GM18511 (cell line): ENCODE data around the gene RAMACL.

Experiments
- ATAC-seq: cut with Tn5 transposase; IDR thresholded peaks from one replicate; pipeline ENCODE4 v1.9.1; 2021; ENCODE audit warnings: mild to moderate bottlenecking, moderate library complexity; ENCODE audit not compliant: unreplicated experiment

The RAMACL gene

DNA sequence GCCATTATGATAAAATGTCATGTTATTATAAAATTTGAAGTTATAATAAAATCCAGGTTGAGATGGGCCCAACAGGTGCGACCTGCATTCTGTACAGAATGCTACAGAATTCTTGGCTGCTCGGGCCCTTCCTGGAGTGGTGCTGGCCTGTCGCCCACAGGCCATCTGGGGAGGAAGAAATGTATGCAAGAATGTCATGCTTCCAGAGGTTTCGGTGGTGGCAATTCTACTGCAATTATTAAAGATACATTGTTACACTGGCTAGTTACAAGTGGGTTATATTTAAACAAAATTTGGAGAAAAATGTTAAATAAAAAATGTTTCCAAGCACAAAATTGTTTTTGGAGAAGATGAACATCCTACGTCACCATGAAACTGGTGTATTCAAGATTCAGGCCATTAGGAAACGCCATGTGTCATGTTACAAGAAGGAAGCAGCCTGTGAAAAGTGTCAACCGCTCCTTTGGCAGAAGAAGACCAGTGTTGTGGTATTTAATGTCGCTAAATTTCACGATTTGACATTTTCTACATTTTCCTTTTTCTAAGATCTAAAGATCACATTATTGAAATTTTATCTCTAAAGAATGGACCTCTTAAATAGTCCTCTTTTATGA, 7.1 kb downstream of the RAMACL start:
- no peak for ATAC-seq

DNA sequence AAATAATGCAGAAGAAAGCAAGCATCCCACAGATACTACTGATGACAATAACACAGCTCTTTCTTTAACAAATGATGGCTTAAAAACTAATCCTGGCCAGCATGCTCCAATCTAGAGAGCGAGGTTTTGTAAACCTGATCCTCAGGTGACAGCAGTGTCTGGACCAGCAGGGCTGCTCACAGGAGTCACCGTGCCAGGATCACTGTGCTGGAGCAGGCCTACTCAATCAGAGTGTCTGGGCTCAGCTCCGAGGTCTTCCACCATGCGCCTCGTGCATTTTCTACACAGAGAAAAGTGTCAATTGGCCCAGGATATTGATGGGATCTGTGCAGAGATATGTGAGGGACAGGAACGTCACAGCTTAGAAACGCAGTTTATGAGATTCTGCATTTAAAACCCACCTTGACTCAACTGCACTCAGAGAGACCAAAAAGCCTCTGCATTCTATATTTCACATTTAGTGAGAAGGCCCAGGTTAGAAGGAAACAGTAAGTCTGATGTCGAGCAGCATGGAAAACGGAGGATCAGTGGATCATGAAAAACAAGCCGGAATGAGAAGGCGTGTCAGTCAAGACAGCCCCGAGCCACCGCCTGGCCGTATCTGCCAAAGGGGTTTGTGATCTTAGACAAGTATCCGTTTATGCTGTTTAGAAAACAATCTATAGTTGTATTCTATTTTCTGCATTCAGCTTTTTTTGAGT, 7.8 kb downstream of the RAMACL start:
- no peak for ATAC-seq

DNA sequence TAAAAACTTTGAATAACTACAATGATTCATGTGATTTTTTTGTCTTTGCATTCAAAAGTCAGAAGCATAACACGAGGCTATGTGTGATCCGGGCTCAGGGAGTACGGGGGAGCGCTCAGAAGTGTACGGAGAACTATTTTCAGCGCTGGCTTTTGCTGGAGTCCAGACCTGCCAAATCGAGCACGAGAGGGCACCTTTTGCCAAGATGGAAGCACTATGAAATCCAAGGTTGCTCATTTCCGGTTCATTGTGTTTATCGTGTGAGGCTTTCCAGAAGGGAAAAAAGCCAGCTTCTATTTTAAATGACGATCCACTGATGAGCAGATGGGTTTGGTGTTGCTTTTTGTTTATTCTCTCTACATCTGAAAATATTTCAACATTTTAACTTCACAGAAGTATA, 11.3 kb downstream of the RAMACL start:
- ATAC-seq = no peak

DNA sequence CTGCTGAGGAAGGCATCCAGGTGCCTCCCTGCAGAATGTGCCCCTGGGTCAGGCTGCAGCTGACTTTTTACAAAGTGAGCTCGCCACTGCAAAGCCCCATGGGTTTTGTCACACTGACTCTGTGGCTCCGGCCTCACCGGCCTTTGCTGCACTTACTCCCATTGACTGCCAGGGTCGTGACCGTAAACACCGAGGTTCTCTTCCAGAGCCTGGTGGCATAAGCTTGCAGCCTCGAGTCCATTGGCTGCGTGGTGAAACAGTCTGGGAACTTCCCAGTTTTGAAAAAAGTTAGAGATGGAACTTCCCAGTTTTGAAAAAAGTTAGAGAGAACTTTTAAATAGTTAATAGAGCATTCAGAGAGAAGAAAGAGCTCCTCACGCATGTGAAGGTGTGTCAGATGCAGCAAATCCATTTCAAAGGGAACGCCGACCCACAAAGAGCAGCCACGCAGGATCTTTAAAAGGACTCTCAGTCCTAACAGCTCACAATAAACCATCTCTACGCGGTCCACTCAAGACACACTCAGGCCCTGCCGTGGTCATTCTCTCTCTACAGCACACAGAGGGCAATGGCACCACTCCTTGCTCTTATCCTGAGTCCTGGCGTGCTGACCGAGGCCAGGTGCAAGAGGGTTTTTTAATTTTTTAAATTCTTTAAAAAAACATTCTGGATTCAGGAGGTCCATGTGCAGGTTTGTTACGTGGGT, 12.8 kb downstream of the RAMACL start:
- ATAC-seq = no peak

DNA sequence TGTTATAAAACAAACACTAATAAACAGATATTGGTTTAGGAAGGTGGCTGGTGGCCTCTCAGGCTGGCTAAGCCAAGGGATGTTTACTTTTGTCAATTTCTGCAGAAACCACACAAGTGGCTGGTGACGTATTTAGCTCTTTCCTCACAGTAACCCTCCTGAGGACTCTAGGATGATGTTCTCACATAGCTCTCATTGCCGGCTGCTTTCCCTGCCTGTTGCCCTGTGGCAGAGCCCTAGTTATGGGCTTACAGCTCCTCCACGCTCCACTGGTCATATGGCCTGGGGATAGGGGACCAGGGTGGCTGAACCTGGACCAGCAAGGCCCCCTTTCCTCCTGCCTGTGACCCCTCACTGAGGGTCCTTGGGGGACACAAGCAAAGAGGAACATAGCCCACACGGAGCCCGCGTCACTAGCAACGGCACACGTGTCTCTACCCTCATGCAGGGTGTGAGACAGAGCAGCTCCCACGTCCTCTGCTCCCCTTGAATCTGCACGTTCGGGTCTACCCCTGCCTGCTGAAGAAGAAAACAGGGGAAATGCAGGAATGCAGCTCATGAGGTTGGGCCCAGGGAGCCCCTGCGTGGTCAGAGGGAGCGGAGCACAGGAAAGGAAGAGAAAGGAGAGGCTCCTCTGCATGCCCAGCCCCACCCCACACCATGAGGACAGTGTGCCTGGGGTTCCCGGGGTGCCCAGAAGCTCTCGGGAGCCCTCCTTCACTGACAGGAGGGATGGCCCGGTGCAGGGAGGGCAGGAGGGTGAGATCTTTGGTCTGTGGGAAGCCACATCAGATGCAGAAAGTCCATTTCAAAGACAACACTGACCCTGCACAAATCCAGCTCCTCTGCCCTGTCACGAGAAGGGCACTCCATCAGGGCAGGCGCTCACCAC, 13.9 kb downstream of the RAMACL start:
- no peak for ATAC-seq

DNA sequence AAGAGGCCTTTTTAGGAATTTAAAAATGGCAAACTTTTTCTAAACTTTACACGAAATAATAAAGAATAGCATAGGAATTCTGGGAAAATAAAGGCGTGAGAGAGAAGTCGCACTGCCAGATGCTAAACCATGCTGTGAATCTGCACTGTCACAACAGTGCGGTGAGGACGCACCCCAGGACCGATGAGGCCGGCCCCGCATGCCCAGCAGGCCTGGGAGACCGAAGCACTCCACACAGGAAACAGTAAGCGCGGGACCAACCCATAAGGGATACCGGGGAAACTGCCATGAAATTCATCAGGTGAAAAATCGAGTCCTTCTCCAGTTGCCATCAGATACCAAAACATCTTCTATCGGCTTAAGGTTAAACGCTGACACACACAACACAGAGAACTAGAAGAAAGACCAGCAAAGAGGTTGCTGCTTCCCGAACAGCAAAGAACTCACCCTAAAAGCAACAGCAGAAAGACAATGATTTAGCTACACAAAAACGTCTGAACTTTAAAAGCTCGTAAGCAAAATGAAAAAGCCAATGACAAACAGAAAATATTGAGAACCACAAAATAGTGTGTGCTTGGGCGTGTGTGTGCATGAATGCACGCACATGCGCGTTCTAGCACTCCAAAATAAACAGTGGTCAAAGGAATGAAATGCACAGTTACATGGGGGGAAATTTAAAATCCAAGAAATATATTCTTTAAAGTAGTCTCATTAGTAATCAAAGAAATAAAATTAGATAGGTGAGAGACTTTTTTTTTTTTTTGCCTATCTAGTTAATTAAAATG, 15.4 kb downstream of the RAMACL start:
- ATAC-seq = no peak

DNA sequence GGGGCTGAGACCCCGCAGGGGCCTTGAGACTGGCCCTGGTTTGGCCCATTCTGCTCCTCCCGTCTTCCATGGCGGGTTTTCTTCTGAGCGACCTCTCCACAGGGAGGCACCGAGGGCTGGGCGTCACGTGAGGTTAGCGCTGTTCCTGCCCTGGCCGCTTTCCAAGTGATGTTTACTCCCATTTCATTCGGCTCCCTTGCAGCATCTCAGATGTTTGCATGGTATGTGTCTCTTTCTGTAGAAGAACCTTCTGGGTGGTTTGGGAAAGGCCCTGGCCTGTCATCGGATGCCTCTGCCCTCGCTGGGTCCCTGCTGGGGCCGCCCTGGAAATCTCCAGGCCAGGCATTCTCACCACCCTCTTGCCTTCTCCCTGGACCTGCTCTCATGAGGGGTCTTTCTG, 17.3 kb downstream of the RAMACL start:
- ATAC-seq = no peak

DNA sequence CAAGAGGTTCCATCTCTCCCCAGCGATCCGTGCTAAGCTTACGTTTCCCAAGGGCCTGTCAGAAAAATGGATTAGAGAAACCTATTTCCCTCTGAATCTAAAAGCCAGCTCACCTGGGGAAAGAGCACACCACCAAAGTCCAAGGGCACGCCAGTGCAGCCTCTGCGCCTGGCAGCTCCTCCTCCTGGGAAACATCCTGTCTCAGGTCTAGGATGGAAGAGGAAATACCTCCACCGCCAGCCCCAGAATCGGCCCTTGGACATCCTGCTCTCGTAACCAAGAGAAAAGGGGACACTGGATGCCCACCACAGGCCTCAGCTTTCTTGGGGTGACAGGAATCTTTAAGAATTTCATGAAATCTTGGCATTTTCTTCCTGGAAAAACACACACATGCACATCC, 18.7 kb downstream of the RAMACL start:
- ATAC-seq = no peak

DNA sequence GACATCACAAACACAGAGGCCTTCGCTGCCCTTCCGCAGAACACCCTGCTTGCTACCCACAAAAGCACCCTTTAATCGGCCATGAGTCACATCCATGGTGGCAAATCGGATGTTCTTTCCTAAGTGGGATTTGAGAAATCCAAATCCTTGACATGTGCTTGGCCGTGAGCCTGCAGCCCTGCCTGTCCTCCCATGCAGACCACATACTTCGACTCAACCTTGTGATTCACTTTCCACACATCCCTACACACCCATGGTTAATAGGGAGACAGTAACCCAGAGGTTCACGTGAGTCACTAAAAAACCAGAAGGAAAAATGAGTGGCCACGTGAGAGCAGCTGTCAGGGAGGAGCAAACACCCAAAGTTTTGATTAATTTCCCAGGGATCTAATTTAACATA, 19.4 kb downstream of the RAMACL start:
- ATAC-seq = no peak

DNA sequence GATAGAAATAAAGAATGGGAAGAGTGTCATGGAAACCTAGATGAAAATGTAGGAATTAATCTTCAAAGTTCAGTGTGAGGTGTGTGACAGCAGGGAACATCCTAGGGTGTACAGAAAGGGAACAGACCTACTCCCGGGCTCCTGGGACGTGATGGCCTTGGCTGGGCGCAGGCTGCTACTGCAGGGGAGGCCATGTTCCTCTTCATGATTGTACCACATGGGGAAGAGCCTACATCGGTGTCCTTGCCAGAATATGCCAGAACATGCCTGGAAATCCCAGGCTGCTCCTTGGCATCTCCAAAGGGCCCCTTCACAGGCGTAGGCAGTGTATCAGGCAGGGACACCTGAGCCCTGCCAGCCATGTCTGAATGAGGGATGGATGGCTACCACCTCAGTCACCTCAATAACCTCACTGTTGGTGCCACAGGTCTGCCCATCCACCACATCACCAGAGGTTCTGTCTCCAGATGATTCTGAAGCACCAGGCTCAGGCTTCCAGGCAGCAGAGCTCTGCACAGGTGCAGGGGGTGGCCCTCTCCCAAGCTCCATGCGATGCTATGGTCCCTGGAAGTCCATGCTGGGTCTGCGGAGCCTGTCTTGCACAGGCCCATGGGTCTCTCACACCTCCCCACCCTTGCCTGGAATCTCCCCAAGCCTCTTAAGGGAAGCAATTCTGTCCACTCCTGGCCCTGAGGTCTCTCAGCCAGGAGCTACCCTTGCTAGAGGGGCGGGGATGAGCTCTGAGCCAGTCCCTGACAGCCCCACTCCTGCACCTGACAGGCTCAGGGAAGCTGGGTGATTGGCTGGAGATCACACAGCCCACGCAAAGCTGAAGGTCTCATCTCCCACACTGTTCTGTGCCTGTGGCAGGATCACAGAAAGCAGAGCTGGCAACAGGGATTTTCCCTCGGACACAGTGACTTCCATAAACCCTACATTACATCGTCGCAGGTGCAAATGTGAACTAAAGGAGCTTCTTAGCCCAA, 20.2 kb downstream of the RAMACL start:
- ATAC-seq = no peak

DNA sequence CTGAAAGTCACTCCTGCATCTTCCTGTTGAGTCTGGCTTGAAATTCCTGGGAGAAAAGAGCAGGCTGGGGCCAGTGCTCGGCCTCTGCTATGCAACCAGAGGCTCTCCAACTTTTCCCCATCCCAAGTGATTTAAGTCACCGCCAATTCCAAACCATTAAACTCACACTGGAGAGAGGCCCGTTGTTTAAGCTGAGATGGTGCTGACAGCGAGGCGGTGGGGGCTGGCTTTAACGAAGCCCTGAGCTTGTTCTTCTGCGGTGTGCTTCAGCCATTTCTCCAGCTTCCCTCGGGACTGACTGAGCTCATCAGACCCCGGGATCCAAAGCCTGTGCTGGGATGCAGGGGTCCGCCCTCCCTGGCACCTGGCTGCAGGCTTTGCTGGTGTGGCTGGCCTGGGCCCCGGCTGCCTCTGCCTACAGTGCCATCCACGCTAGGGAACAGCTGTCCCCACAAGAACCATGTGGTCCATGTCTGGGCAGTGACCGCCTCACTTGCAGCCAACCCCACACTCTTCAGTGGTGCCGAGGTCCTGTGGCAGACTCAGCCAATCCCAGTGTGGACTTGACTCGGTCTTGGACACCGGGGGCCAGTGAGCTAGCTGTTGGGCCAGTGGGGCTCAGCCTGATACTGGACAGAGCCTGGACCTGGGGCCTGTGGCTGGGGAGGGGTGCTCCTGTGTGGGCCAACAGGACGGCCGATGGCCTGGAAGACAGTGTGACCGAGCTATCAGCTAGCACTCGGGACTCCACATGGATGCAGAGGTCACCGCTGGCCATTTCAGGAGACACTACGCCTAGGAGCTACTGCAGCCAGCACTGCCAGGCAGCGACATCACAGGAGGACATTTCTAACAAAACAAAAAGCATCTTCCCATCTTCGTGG, 21.2 kb downstream of the RAMACL start:
- ATAC-seq = no peak

DNA sequence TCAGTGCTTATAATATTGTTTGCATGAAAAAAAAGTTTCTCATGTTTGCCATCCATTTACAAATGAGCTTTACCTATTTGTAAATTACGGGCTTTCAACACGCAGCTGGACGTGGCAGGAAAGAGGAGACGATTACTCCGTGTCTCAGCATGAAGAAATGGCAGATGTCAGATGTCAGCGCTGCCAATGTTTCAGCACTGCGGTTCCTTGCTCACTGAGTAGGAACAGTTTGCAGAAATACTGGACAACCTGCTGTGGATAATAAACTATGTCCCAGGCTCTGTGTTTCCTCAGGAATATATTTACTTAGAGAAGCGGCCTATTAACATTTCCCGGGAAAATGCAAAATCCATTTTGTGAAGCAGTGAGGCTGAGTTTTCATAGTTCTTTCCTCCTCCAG, 22.7 kb downstream of the RAMACL start:
- no peak for ATAC-seq

DNA sequence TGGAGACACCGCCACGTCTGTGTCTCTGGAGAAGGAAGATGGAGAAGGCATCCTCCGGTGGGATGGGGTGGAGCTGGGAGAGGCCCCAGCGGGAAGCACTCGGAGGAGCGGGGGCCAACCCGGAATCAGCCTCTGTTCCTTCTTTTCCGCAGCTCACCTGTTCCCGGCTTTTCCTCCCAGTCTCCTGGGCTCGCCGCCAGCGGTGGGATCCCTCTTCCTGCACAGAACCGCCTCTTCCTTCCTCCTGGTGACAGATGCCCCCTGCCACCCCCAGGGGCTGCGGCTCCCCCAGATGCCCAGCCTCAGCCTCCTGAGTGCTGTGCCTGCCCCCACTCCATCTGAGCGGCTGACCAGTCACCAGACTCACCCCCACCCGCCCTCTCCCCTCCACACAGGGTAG, 23.3 kb downstream of the RAMACL start:
- no peak for ATAC-seq

DNA sequence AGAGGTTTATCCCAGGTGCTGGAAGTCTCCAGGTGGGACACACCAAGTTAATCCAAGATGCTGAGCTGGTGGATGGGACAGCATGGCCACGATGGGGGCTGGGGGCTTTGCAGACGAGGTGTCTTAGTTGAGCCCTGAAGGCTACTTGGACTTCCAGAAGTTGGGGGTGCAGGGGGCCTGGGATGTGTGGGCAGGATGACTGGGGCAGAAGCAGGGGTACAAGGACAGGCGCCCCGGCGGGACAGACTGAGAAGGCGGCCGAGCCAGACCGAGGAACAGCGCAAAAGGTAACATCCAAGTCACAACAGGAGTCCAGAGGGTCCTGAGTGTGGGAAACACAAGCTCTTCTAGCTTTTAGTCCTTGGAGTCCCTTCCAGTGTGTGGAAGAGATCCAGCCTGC, 23.8 kb downstream of the RAMACL start:
- ATAC-seq = no peak

DNA sequence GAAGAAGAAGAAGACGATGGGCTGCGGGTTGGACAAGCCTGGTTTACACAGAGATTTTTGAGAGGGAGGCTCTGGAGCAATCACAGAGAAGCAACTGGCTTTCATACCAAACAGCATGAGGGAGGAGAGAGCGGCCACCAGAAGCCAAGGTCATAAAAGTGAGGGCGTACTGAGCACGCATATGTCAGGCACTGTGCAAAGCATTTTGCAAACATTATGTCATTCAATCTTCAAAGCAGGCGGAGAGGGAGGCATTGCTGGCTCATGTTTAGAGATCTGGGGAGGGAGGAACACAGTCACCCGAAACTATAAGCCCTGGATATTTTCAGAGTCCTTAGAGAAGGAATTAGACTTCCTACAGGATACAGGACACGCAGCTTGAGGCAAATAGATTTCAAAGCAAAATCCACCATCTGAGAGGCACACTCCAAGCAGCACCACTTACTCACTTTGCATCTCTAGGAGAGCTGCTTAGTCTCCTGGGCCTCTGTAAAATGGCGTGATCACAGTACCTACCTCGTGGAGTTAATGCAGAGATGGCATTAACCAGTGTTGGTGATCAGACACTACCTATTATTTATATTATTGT, 24.6 kb downstream of the RAMACL start:
- no peak for ATAC-seq

DNA sequence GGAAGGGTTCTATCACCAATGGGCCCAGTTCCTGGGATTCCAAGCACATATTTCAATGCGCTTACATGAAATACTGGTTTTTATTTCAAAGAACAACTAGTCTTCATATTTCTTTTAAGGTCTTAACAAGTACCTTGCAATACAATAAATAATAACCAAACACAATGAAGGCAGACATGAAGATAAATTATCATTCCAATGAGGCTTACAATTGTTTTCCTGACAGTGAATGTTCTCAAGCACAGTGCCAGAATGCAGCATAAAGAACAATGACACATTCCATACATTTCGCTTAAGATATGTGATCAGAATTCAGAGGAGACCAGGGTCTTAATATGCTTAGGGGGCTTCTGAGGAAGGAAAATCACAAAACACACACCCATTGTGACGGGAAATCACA, 26.3 kb downstream of the RAMACL start:
- no peak for ATAC-seq

DNA sequence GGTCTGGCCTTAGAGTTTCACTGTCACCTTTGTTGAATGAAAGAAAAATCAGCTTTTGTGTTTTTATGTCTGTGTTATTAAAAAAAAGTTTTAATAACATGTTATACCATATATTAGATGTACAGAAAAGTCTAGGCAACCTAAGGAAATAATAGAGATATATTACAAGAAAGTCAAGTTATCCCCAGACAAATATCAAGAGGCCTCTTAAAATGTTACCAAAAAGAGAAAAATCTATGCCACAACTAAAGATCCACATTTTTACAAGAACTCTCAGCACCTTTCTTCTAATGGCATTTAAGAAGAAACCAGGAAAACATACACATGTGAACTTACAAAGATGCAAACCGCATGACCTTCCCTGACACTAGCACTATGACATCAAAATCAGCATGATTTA, 26.8 kb downstream of the RAMACL start:
- no peak for ATAC-seq

DNA sequence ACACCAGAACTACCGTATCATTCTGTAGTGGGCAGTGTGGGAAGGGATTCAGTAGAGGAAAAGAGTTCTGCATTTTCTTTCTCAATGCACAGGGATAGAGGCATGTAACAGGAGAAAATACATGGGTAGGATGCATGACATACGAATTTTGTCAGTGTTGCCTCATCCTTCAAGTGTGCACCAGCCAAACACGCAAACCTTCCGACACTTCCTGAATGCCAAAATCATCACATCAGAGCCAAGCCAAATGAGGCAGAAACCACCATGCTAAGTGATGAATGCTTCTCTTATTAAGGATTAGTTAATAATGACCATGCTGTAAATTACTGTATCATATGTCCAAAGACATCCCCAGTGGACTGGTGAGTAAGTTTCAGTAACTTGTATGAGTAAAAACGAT, 27.3 kb downstream of the RAMACL start:
- ATAC-seq = no peak
